ENCODE results near the gene ATP6V1G1. TPM values are rescaled to one million over a fixed set of nuclear protein-coding genes. Genes with fewer than 3 reads are reported as not detected.

The ATP6V1G1 gene
- polyA plus RNA-seq, 2 of the 4 experiments (the other 2 are of a cell fraction) = 115 to 168 TPM

DNA sequence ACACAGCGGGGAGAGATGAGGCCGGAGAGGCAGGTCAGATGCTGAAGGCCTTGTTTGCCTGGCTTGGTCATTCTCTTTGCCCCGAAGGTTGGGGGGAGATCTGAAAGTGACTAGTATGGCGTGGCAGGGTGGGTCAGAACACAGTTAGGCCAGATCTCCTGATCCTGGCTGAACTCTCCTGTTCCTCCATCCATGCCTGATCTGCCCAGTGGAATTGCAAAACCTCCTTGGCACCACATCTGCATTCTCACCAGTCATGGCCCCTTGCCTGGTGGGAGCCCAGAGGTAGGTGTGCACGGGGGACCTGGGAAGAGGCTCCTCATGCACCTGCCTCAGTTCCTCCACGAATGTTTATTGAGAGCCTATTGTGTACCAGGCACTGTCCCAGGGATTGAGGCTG lies 46.8 kb downstream of the ATP6V1G1 start (continued):
- TF ChIP-seq E2F6 (IDR thresholded peaks at IDR 0.05; ENCODE audit: borderline replicate concordance, low read depth) (no peak), HOXB5 (CRISPR knock-in tag; IDR thresholded peaks at IDR 0.05) (no peak), RCOR1 (IDR thresholded peaks at IDR 0.05; ENCODE audit: low read depth, low read length) (no peak)

GRCh38 chr9:114638404-114638803 lies 50.8 kb downstream of the ATP6V1G1 start:
- WGBS (ENCODE audit: missing lambda C conversion rate) = 96% methylated on average over 7 of the region's 8 CpGs
- Histone ChIP-seq H3K9me3 (no peaks in the 10 kb centered on the region), H3K27ac (no peak overlapping the region), H3K4me3 (no peak overlapping the region), H3K4me2 (no peak overlapping the region), H3K4me1 (no peaks in the 10 kb centered on the region)
- DNase-seq (ENCODE audit: low read depth in 1 of 2, low spot score in 1 of 2) = no peak
- no peak for FAIRE-seq
- CTCF ChIA-PET = interaction anchor here (0.9 to 2.0 kb wide), 6 partner anchors 14 to 233 kb away, joined by 3 to 13 read pairs (median 4); no protein-coding TSS in a partner anchor
- no peak for ATAC-seq
- POLR2A ChIA-PET = no interaction called here
- no peak for TF ChIP-seq USF2 (IDR thresholded peaks at IDR 0.05)
- TF ChIP-seq, protein P1, sequence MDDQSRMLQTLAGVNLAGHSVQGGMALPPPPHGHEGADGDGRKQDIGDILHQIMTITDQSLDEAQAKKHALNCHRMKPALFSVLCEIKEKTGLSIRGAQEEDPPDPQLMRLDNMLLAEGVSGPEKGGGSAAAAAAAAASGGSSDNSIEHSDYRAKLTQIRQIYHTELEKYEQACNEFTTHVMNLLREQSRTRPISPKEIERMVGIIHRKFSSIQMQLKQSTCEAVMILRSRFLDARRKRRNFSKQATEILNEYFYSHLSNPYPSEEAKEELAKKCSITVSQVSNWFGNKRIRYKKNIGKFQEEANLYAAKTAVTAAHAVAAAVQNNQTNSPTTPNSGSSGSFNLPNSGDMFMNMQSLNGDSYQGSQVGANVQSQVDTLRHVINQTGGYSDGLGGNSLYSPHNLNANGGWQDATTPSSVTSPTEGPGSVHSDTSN (IDR thresholded peaks at IDR 0.05) = no peak
- no peak for TF ChIP-seq CHD2 (IDR thresholded peaks at IDR 0.05; ENCODE audit: low read length, partially characterized antibody)
- no peak for TF ChIP-seq GATA3 (IDR thresholded peaks at IDR 0.05; ENCODE audit: borderline replicate concordance)

- H3K27ac ChIP-seq = no peak overlapping the region
- no peak overlapping the region for H3K4me3 ChIP-seq
- FAIRE-seq (no peak), ATAC-seq (no peak), DNase-seq (ENCODE audit: low read depth in 1 of 2, low spot score in 1 of 2) (no peak)
- no peaks in the 10 kb centered on the region for H3K4me1 ChIP-seq
- no peak for TF ChIP-seq RARB (CRISPR knock-in tag; IDR thresholded peaks at IDR 0.05)
- TF ChIP-seq HEYL (CRISPR knock-in tag; IDR thresholded peaks at IDR 0.05) = no peak
- TF ChIP-seq KDM5A (IDR thresholded peaks at IDR 0.05) = no peak
- no peak for TF ChIP-seq NR3C1 (IDR thresholded peaks at IDR 0.05)
- TF ChIP-seq CHD4 (IDR thresholded peaks at IDR 0.05; ENCODE audit: borderline replicate concordance) = no peak
- 94% methylated on average over 1 of the region's 1 CpG for WGBS (ENCODE audit: missing lambda C conversion rate)
- H3K4me2 ChIP-seq = no peak overlapping the region
- ChIA-PET CTCF (interaction anchor here (0.7 to 3.7 kb wide), 6 partner anchors 10 to 236 kb away, joined by 3 to 22 read pairs (median 3); no protein-coding TSS in a partner anchor), POLR2A (interaction anchor here (0.6 kb wide), 1 partner anchor 112 kb away, joined by 3 read pairs; no protein-coding TSS in a partner anchor)
- no peaks in the 10 kb centered on the region for H3K9me3 ChIP-seq
These were observed 54.4 kb downstream of the ATP6V1G1 start for GRCh38 chr9:114641967-114642366.

DNA sequence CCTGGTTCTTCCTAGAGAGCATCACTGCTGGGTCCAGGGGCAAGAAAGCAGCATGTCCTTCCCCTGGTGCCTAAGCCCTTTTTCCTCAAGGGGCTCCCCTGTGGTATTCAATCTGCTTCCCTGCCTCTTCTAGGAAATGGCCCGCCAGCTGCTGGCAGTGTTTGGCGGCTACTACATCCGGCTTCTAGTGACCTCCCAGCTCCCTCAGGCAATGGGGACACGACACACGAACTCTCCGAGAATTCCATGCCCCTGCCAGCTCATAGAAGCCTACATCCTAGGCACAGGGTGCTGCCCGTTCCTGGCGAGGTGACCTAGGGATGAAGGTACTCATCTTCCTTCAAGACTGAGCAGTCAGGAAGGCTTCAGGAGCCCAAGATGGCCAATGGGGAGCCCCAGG lies 55.4 kb downstream of the ATP6V1G1 start:
- Histone ChIP-seq H3K27ac (no peak overlapping the region), H3K9me3 (no peaks in the 10 kb centered on the region), H3K4me1 (no peaks in the 10 kb centered on the region), H3K4me2 (no peak overlapping the region), H3K4me3 (no peak overlapping the region)
- POLR2A ChIA-PET = no interaction called here
- TF ChIP-seq HEYL (CRISPR knock-in tag; IDR thresholded peaks at IDR 0.05) = no peak
- TF ChIP-seq RCOR1 (IDR thresholded peaks at IDR 0.05; ENCODE audit: low read depth, low read length) = no peak
- no peak for TF ChIP-seq JUN (IDR thresholded peaks at IDR 0.05)
- DNase-seq (ENCODE audit: low read depth in 1 of 2, low spot score in 1 of 2) = no peak
- no peak for FAIRE-seq
- no peak for ATAC-seq
- 89% methylated on average over 4 of the region's 8 CpGs for WGBS (ENCODE audit: missing lambda C conversion rate)
- CTCF ChIA-PET = interaction anchor here (1.8 to 3.7 kb wide), 2 partner anchors 11 to 238 kb away, joined by 6 to 22 read pairs; no protein-coding TSS in a partner anchor

GRCh38 chr9:114643896-114644295 lies 56.3 kb downstream of the ATP6V1G1 start:
- no peaks in the 10 kb centered on the region for H3K9me3 ChIP-seq
- ATAC-seq = no peak
- ChIA-PET CTCF (interaction anchor here (1.0 to 3.7 kb wide), 6 partner anchors 8 to 239 kb away, joined by 3 to 22 read pairs (median 6); no protein-coding TSS in a partner anchor), POLR2A (no interaction called here)
- H3K4me1 ChIP-seq = no peaks in the 10 kb centered on the region
- H3K27ac ChIP-seq = no peak overlapping the region
- H3K4me2 ChIP-seq = no peak overlapping the region
- H3K4me3 ChIP-seq = no peak overlapping the region
- WGBS (ENCODE audit: missing lambda C conversion rate) = 90% methylated on average over 5 of the region's 5 CpGs
- FAIRE-seq = no peak
- no peak for DNase-seq (ENCODE audit: low read depth in 1 of 2, low spot score in 1 of 2)
- TF ChIP-seq SREBF2 (IDR thresholded peaks at IDR 0.05) = no peak
- TF ChIP-seq EP300 (IDR thresholded peaks at IDR 0.05) = no peak
- TF ChIP-seq FOXS1 (CRISPR knock-in tag; IDR thresholded peaks at IDR 0.05) = no peak
- no peak for TF ChIP-seq ZFP36 (IDR thresholded peaks at IDR 0.05; ENCODE audit: borderline replicate concordance, partially characterized antibody)
- TF ChIP-seq MAFK (IDR thresholded peaks at IDR 0.05; ENCODE audit: partially characterized antibody) = no peak
- no peak for TF ChIP-seq NR3C1 (IDR thresholded peaks at IDR 0.05)
- no peak for TF ChIP-seq CHD2 (IDR thresholded peaks at IDR 0.05; ENCODE audit: low read length, partially characterized antibody)
- no peak for TF ChIP-seq JUN (IDR thresholded peaks at IDR 0.05)
- TF ChIP-seq BCL3 (IDR thresholded peaks at IDR 0.05) = no peak
- no peak for TF ChIP-seq TFCP2L1 (CRISPR knock-in tag; IDR thresholded peaks at IDR 0.05)
- no peak for TF ChIP-seq RARB (CRISPR knock-in tag; IDR thresholded peaks at IDR 0.05)
- TF ChIP-seq TP53 (CRISPR knock-in tag; IDR thresholded peaks at IDR 0.05) = no peak
- no peak for TF ChIP-seq ZSCAN20 (CRISPR knock-in tag; IDR thresholded peaks at IDR 0.05)

Measured in A549 (cell line).